HG03460 (cell line): ENCODE data around the gene PRKCZ.

Experiments
- ATAC-seq: cut with Tn5 transposase; IDR thresholded peaks from one replicate; pipeline ENCODE4 v1.9.1; 2021; ENCODE audit not compliant: unreplicated experiment

Gene PRKCZ

DNA sequence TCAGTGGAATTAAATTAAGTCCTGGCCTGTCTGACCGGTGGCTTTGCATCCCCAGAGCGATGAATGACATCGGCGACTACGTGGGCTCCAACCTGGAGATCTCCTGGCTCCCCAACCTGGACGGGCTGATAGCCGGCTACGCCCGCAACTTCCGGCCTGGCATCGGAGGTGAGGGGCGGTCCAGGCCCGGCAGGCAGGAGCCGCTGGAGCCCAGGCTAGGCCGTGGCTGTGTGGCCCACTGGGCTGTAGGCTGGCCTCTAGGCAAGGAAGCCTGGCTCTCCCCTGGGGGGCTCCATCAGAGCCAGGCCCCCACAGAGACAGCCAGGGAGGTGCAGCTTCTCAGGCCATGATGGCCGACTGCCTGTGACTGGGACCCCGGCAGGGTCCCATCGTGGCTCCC, 25.3 kb upstream of the PRKCZ start:
- ATAC-seq, result no peak

DNA sequence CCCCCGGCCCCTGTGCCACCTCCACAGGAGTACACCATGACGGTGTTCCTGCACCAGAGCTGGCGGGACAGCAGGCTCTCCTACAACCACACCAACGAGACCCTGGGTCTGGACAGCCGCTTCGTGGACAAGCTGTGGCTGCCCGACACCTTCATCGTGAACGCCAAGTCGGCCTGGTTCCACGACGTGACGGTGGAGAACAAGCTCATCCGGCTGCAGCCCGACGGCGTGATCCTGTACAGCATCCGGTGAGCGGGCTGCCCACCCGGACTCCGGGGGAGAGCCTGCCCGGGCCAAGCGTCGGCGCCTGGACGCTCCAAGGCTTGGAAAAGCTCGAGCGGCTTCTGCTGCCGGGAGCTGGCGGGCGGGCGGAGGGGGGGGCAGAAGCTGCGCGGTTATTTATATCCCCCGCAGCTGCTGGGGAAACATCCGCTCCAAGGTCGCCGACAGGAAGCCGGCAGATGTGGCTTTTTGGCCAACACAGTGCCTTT, 24.7 kb upstream of the PRKCZ start:
- no peak for ATAC-seq

GRCh38 chr1:2027961-2028583, 22.1 kb upstream of the PRKCZ start:
- ATAC-seq, result no peak

- ATAC-seq, result no peak
Measured at GRCh38 chr1:2028870-2029560, 21.2 kb upstream of the PRKCZ start.

- no peak for ATAC-seq
Measured at GRCh38 chr1:2029561-2029960, 20.6 kb upstream of the PRKCZ start.

DNA sequence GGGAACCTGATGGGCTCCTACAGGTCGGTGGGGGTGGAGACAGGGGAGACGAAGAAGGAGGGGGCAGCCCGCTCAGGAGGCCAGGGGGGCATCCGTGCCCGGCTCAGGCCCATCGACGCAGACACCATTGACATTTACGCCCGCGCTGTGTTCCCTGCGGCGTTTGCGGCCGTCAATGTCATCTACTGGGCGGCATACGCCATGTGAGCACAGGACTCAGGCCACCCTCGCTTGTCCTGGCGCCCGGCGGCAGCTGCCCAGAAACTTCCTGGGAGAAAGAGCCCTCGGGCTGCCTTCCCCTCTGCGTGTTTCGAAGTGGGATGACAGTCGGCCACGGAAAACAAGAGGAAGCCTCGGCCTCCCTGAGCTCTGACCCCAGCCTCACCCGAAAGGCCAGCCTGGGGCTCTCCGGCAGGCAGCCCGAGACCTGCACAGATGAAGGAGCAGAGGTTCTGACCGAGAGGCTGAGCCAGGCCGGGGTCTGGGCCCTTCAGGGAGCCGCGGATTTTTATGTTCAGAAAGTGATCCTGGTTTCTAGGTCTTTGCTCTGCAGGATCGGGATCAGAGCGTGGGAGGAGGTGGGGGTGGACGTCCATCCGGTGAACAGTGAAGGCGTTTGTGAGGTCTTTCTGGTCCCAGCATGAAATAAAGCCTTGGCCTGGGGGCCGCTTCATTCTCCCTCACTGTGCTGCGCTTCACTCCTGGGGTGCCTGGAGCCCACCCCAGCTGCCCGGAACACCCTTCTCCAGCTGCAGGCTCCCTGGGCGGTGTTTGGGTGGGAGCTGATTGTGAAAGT, 19.9 kb upstream of the PRKCZ start:
- no peak for ATAC-seq

- no peak for ATAC-seq
Measured at GRCh38 chr1:2031546-2032540, 18.4 kb upstream of the PRKCZ start.

GRCh38 chr1:2032737-2033136, 17.5 kb upstream of the PRKCZ start:
- no peak for ATAC-seq

GRCh38 chr1:2033165-2033564, 17.0 kb upstream of the PRKCZ start:
- no peak for ATAC-seq

GRCh38 chr1:2036287-2036686, 13.9 kb upstream of the PRKCZ start:
- ATAC-seq, result no peak

DNA sequence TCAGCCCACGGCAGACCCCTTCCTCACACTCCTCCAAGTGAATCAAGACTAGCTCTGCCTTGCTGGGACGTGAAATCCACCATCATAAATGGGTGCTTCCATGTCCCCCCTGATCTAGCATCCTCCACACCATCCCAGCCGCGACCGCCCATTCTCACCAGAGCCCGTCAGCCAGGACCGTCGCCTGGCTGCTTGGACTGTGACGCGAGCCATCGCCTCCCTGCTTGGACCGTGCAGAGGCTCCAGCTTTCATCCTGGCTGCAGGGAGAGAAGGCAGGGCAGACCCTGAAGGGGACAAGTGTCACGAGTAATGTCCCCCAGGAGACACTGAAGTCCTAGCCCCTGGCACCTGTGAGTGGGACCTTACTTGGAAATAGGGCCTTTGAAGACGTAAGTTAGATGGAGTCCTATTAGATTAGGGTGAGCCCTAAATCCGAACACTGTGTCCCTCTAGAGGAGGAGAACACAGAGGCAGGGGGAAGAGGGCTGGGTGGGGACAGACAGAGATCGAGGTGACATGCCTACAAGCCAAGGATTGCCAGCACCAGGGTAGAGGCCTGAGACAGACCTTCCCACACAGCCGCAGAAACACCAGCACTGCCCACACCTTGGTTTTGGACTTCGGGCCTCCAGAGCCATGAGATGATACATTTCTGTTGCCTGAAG, 12.8 kb upstream of the PRKCZ start:
- no peak for ATAC-seq

DNA sequence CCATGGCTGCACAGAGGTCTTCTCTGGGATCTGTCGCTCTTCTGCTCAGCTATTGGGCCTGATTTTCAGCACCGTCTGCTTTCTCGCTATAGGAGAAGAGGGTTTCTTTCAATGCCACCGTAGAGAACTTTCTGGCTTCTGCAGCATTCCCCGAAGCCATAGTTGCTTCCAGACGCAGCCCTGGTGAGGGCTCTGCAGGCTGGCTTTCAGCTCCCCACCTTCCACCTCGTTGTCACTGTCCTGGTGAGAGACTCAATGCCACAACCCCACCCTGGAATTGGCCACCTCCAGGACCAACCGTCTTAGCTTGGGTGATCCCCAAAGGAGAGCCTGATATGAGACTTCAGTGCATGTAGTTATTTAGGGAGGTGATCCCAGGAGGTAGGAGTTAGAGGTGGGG, 12.0 kb upstream of the PRKCZ start:
- no peak for ATAC-seq

GRCh38 chr1:2039251-2039650, 11.0 kb upstream of the PRKCZ start:
- no peak for ATAC-seq

DNA sequence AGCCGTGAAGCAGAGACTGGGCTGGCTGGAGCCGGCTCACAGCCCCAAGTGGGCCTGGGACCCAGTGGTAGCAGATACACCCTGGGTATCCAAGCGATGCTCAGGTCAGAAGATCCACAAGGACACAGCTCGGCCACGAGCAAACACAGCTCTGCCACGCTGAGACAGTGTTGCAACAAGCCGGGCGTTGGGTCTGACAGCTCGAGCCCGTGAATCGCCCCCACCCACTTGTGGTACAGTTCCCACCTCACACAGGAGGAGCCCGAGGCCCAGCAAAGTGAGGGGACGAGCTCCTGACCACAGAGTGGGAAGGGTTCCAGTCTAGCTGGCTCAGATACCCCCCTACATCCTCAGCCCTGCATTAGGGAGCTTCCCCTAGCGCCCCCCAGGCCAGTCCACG, 8.9 kb upstream of the PRKCZ start:
- no peak for ATAC-seq

DNA sequence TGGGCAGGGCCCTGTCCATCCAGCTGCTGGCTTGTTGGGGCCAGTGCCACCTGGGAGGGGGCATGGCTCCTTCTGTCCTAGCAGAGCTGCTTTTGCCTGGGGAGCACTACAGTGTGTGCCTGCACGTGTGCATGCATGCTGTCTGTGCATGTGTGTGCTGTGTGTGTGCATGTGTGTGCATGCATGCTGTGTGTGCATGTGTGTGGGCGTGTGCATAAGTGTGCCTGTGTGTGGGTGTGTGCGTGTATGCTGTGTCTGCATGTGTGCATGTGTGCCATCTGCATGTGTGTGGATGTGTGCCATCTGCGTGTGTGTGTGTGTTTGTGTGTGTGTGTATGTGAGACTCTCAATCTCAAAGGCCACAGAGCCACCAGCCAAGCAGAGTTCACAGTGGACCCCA, 8.3 kb upstream of the PRKCZ start:
- ATAC-seq, result no peak

DNA sequence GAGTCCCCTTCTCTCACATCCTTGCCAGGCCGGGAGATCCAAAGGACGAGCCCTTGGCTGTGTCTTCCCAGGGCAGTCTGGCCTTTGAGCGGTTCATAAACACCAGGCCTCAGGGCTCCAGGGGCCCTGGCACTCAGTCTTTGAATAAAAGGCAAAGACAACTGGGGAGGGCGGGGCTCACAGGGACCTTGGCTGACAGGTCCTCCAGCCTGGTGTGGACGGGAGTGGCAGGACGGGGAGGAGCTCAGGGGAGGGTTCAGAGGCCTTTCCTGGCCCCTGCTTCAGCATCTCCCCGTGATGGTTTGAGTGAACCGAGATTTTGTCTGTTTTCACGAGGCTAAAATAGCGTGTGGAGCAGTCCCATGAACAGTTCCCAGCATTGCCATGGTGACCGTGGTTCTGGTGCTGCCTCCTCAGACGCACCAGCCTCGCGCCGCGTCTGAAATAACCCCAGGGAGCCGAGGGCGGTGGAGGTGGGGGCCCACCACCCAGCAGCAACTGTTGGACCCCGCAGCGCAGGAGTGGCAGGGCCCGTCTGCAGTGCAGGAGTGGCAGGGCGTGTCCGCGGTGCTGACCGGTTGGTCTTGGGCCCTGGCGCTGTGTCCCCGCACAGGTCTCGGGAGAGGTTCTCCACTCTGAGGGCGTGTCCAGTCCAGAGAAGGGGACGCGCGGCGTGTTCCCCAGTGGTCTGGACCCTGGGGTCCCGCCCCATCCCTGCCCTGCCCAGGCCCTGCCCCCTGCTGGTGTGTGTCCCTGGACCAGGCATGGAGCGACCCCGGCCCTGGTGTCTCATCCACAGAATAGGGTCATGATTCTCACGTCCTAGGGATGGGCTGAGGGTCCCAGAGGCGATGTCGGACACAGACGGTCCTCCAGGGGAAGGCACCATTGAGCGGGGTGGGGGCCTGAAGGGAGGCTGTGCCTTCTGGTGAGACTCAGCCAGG, 7.1 kb upstream of the PRKCZ start:
- no peak for ATAC-seq

- ATAC-seq, result no peak
Measured at GRCh38 chr1:2043886-2044285, 6.3 kb upstream of the PRKCZ start.

DNA sequence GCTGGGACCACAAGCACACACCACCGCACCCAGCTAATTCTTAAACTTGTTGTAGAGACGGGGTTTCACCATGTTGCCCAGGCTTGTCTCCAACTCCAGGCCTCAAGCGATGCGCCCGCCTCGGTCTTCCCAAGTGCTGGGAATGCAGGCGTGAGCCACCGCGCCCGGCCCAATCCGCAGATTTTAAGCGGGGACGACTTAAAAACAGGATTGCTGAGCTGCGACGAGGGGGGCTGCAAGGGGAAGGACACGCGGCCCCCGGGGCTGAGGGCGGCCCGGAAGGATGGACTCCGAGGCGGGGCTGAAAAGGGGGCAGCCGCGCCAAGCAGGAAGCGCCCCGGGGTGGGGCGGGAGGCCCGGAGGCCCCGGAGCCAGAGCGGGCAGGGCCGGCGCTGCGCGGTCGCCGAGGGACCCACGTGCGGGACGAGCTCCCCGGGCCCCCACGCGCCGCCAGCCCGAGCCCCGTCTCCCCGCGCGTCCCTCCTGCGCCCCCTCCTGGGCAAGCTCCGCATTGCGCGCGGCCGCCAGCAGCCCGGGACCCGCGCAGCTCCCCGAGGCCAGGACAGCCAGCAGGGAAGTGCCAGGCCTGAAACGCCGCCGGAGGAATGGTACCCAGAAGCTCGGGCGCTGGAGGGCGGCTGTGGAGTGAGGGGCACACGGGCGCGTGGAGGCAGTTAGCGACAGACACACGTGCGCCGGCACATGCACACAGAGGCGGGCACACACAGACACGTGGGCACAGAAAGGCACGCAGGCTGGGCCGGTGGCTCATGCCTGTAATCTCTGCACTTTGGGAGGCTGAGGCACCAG, 5.5 kb upstream of the PRKCZ start:
- ATAC-seq, result no peak
